Vagina (tissue), 2 donors: ENCODE measurements around the gene ACTN4.

Experiments
- CTCF ChIP-seq, 3 experiments: fragments of 450-650 bp in 2 of 3; fragments of 200-600 bp in 1 of 3; sonication (generic) in 1 of 3; IDR thresholded peaks; one replicate each; pipeline ENCODE4 v1.5.1; 2017 to 2019; ENCODE audit warnings: antibody characterized with exemption in 3 of 3, mild to moderate bottlenecking in 2 of 3, moderate library complexity in 2 of 3
- POLR2A ChIP-seq, 2 donors: fragments of 450-650 bp; IDR thresholded peaks; one replicate each; pipeline ENCODE4 v1.6.1; 2017; ENCODE audit warnings: antibody characterized with exemption in 2 of 2, mild to moderate bottlenecking in 2 of 2, moderate library complexity in 2 of 2

- TF ChIP-seq CTCF (IDR thresholded peaks at IDR 0.05) (no peak), POLR2A (IDR thresholded peaks at IDR 0.05) (no peak)
Measured at GRCh38 chr19:38670921-38671398, 23.5 kb downstream of the ACTN4 start.
